Keratinocyte (primary cell): Measurements from ENCODE around the gene GGCX. TPM values are rescaled to one million over a fixed set of nuclear protein-coding genes. Genes with fewer than 3 reads are reported as not detected.

Source experiments
- DNase-seq: peaks from one replicate; pipeline ENCODE4 v3.0.0-alpha.2; 2011; ENCODE audit warnings: low read depth, missing footprints, low spot score
- FAIRE-seq: peaks from 2 replicates; lab custom pipeline; 2011; peaks lifted over from hg19 to GRCh38; lab: Jason Lieb, UNC
- H2AFZ ChIP-seq: 2 replicates; pipeline ENCODE4 v1.6.0; 2012; ENCODE audit warnings: low read length, control low read depth, inconsistent platforms; ENCODE audit not compliant: control insufficient read depth
- H3K27ac ChIP-seq: 2 replicates; pipeline ENCODE4 v1.5.1; 2011; ENCODE audit warnings: low read length; ENCODE audit not compliant: control insufficient read depth, insufficient read depth
- H3K27me3 ChIP-seq: 3 replicates; pipeline ENCODE4 v1.6.0; 2011; ENCODE audit warnings: low read length; ENCODE audit not compliant: control insufficient read depth, insufficient read depth; ENCODE audit errors: extremely low read depth
- H3K36me3 ChIP-seq, 2 experiments: 2 replicates in 1 of 2; 3 replicates in 1 of 2; pipeline ENCODE4 v1.5.1; 2011; ENCODE audit warnings: low read length in 2 of 2, mild to moderate bottlenecking in 1 of 2; ENCODE audit not compliant: control insufficient read depth in 2 of 2, insufficient read depth in 2 of 2; ENCODE audit errors: extremely low read depth in 1 of 2
- H3K4me1 ChIP-seq: 3 replicates; pipeline ENCODE4 v1.5.1; 2011; ENCODE audit warnings: low read length; ENCODE audit not compliant: control insufficient read depth, insufficient read depth; ENCODE audit errors: extremely low read depth
- H3K4me2 ChIP-seq: 3 replicates; pipeline ENCODE4 v1.6.0; 2011; ENCODE audit warnings: low read depth, low read length; ENCODE audit not compliant: control insufficient read depth, insufficient read depth; ENCODE audit errors: extremely low read depth
- H3K4me3 ChIP-seq, 3 experiments: fragments of 200-600 bp in 1 of 3; sonication (generic) in 1 of 3; 2 replicates in 2 of 3; 3 replicates in 1 of 3; pipeline ENCODE4 v1.5.1; 2011 to 2016; ENCODE audit warnings: low read length in 3 of 3, mild to moderate bottlenecking in 3 of 3, control low read depth in 2 of 3, inconsistent platforms in 1 of 3, low read depth in 1 of 3, mixed read lengths in 1 of 3, mixed run types in 1 of 3, moderate library complexity in 1 of 3; ENCODE audit not compliant: control insufficient read depth in 2 of 3, insufficient read depth in 2 of 3; ENCODE audit errors: extremely low read depth in 1 of 3
- H3K79me2 ChIP-seq: 2 replicates; pipeline ENCODE4 v1.6.0; 2012; ENCODE audit warnings: low read length; ENCODE audit not compliant: control insufficient read depth, insufficient read depth
- H3K9ac ChIP-seq: 3 replicates; pipeline ENCODE4 v1.6.0; 2011; ENCODE audit warnings: low read length; ENCODE audit not compliant: control insufficient read depth, insufficient read depth; ENCODE audit errors: extremely low read depth
- H3K9me1 ChIP-seq: 3 replicates; pipeline ENCODE4 v1.6.0; 2011; ENCODE audit warnings: low read length; ENCODE audit not compliant: control insufficient read depth, insufficient read depth; ENCODE audit errors: extremely low read depth
- H3K9me3 ChIP-seq: 2 replicates; pipeline ENCODE4 v1.5.1; 2012; ENCODE audit warnings: low read depth, low read length; ENCODE audit not compliant: control insufficient read depth
- H4K20me1 ChIP-seq: 3 replicates; pipeline ENCODE4 v1.6.0; 2011; ENCODE audit warnings: low read length; ENCODE audit not compliant: control insufficient read depth, insufficient read depth; ENCODE audit errors: extremely low read depth
- CTCF ChIP-seq, 3 experiments: IDR thresholded peaks in 1 of 3; conservative IDR thresholded peaks in 1 of 3; optimal IDR thresholded peaks in 1 of 3; 2 replicates in 2 of 3; 3 replicates in 1 of 3; pipeline versions ENCODE3 to v1.5.1; 2011; ENCODE audit warnings: low read length in 3 of 3, mild to moderate bottlenecking in 3 of 3, moderate library complexity in 2 of 3, control low read depth in 1 of 3, inconsistent platforms in 1 of 3; ENCODE audit not compliant: insufficient read depth in 2 of 3; ENCODE audit errors: extremely low read depth in 1 of 3
- EZH2 ChIP-seq: IDR thresholded peaks from one replicate; pipeline ENCODE4 v1.6.1; 2012; ENCODE audit warnings: inconsistent platforms, mild to moderate bottlenecking, low read length, moderate library complexity
- dilution Hi-C: fragments of 300-500 bp; cut with MboI; formaldehyde crosslinking; loops from one replicate; pipeline ENCODE4 v1.7.0; 2020; ENCODE audit warnings: low sequenced_read_pairs; ENCODE audit not compliant: extremely low pct_ligation_motif_present
- polyA plus RNA-seq, 5 experiments: library from polyadenylated mRNA; depleted of rRNA in 3 of 5; stranded (reverse) in 3 of 5; stranded (forward) in 1 of 5; unstranded in 1 of 5; fragments of >200 nt; gene quantifications; 1 replicate in 1 of 5; 2 replicates in 3 of 5; 3 replicates in 1 of 5; pipeline versions ENCODE4 v1.2.1 to v1.2.3, GENCODE V29; 2011 to 2012; ENCODE audit warnings: missing spikeins in 2 of 5, low read depth in 1 of 5, low replicate concordance in 1 of 5

The GGCX gene
- polyA plus RNA-seq, 1 donor (not counting 4 experiments of a cell fraction or from before 2014, with no cell fraction given): 34.3 TPM

GRCh38 chr2:85523903-85524335 lies 37.4 kb downstream of the GGCX start:
- dilution Hi-C loops: no loop called here
- no peak for DNase-seq
- no peaks in the 10 kb centered on the region for H3K9me1 ChIP-seq
- no peak for FAIRE-seq
- no peaks in the 10 kb centered on the region for H3K27me3 ChIP-seq
- no peak overlapping the region for H3K4me3 ChIP-seq
- H3K36me3 ChIP-seq: no peaks in the 10 kb centered on the region
- no peaks in the 10 kb centered on the region for H3K9me3 ChIP-seq
- no peak overlapping the region for H3K27ac ChIP-seq
- TF ChIP-seq EZH2: no peak
- no peak for TF ChIP-seq CTCF (optimal IDR thresholded peaks at IDR 0.05 in 1 of 3, IDR thresholded peaks at IDR 0.05 in 1 of 3, conservative IDR thresholded peaks at IDR 0.05 in 1 of 3; ENCODE audit: extremely low read depth in 1 of 3, insufficient read depth in 2 of 3, low read length in 3 of 3)
- no peak overlapping the region for H3K4me2 ChIP-seq
- H3K9ac ChIP-seq: no peak overlapping the region
- H2AFZ ChIP-seq: no peak overlapping the region
- no peaks in the 10 kb centered on the region for H3K4me1 ChIP-seq
- no peaks in the 10 kb centered on the region for H4K20me1 ChIP-seq
- no peaks in the 10 kb centered on the region for H3K79me2 ChIP-seq

GRCh38 chr2:85523062-85523902 lies 38.0 kb downstream of the GGCX start:
- Histone ChIP-seq H3K4me3 (no peak overlapping the region), H3K9me1 (no peaks in the 10 kb centered on the region), H3K79me2 (no peaks in the 10 kb centered on the region), H4K20me1 (no peaks in the 10 kb centered on the region), H3K4me1 (no peaks in the 10 kb centered on the region), H3K27me3 (no peaks in the 10 kb centered on the region), H3K27ac (no peak overlapping the region), H3K36me3 (no peaks in the 10 kb centered on the region), H2AFZ (no peak overlapping the region), H3K9ac (no peak overlapping the region), H3K4me2 (no peak overlapping the region), H3K9me3 (no peaks in the 10 kb centered on the region)
- dilution Hi-C loops: no loop called here
- TF ChIP-seq CTCF (optimal IDR thresholded peaks at IDR 0.05 in 1 of 3, IDR thresholded peaks at IDR 0.05 in 1 of 3, conservative IDR thresholded peaks at IDR 0.05 in 1 of 3; ENCODE audit: extremely low read depth in 1 of 3, insufficient read depth in 2 of 3, low read length in 3 of 3): no peak
- TF ChIP-seq EZH2: no peak
- FAIRE-seq (no peak), DNase-seq (no peak)
